Skeletal muscle tissue (tissue), 4 donors: Measurements from ENCODE around the gene TNNC2. TPM values are rescaled to one million over a fixed set of nuclear protein-coding genes. Genes with fewer than 3 reads are reported as not detected.
A peak's percentile ranks its signal among the peaks of the same experiment; 100 is the strongest.

ENCODE experiments used
- H3K27ac ChIP-seq: one replicate; pipeline ENCODE4 v1.7.0; 2013; ENCODE audit warnings: mild to moderate bottlenecking, low read depth, low read length, inconsistent platforms
- H3K27me3 ChIP-seq, 3 donors: one replicate each; pipeline ENCODE4 v1.7.0; 2013; ENCODE audit warnings: low read length in 3 of 3; ENCODE audit not compliant: control insufficient read depth in 3 of 3, insufficient read depth in 3 of 3
- H3K36me3 ChIP-seq, 3 donors: one replicate each; pipeline ENCODE4 v1.7.0; 2013; ENCODE audit warnings: low read length in 3 of 3; ENCODE audit not compliant: control insufficient read depth in 3 of 3, insufficient read depth in 3 of 3
- H3K4me1 ChIP-seq, 3 donors: one replicate each; pipeline ENCODE4 v1.7.0; 2013; ENCODE audit warnings: low read length in 3 of 3, mild to moderate bottlenecking in 3 of 3; ENCODE audit not compliant: control insufficient read depth in 3 of 3, insufficient read depth in 3 of 3
- H3K4me3 ChIP-seq, 3 donors: one replicate each; pipeline ENCODE4 v1.7.0; 2013; ENCODE audit warnings: low read length in 3 of 3
- H3K9ac ChIP-seq, 3 donors: one replicate each; pipeline ENCODE4 v1.7.0; 2013; ENCODE audit warnings: low read length in 3 of 3, mild to moderate bottlenecking in 3 of 3, moderate library complexity in 2 of 3, low read depth in 1 of 3
- H3K9me3 ChIP-seq, 3 donors: one replicate each; pipeline ENCODE4 v1.7.0; 2013; ENCODE audit warnings: low read length in 3 of 3; ENCODE audit not compliant: control insufficient read depth in 3 of 3
- total RNA-seq: library from RNA; depleted of rRNA; stranded (reverse); fragments of >200 nt; gene quantifications from one replicate; pipeline ENCODE4 v1.2.3, GENCODE V29; 2014
- donor health status: Osteomylitis.

Gene TNNC2
- total RNA-seq, 1 donor from 2014 or later = 2,844 TPM

DNA sequence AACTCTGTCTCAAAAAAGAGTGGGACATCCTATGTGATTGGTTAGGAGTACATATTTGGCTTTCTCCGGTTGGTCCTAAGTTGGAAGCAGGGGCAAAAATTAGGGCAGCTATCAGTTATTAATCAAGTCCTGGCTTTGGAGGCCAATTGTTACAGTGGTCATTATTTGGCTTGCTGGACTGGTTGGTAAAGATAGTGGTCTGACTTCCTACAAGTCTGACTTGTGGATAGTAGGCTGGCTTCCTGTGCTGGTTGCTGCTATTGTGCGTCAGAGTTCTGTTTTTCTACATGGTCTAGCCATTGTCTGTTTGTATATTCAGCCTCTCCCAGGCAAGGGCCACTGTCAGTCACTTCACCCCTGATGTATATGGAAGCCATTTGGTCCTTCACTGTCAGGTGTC, 23.1 kb upstream of the TNNC2 start:
- no peaks in the 10 kb centered on the region for H3K9me3 ChIP-seq
- H3K27ac ChIP-seq = no peak overlapping the region
- no peak overlapping the region for H3K4me3 ChIP-seq
- no peaks in the 10 kb centered on the region for H3K27me3 ChIP-seq
- H3K9ac ChIP-seq = no peak overlapping the region
- peaks cover 36 to 52% (median 42%) of the 10 kb centered on the region in 3 donors for H3K36me3 ChIP-seq
- H3K4me1 ChIP-seq = peaks cover 8 to 18% (median 11%) of the 10 kb centered on the region in 3 donors

DNA sequence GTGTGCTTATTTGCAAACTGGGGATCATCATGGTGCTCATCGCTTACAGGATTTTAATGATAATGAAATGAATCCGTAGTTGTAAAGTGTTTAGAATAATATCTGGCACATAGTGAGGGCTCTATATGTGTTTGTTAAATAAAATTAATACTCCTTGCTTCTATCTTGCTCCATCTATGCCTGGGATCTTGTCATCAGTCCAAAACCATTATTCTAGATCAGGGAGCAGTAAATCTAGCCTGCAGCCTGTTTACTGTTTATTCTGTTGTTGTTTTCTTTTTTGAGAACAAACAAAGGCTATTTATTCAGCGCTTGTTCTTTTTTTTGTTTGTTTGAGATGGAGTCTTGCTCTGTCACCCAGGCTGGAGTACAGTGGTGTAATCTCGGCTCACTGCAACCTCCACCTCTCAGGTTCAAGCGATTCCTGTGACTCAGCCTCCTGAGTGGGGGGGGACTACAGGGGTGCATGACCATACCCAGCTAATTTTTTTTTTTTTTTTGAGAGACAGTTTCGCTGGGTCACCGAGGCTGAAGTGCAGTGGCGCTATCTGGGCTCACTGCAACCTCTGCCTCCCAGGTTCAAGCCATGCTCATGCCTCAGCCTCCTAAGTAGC, 22.0 kb upstream of the TNNC2 start:
- Histone ChIP-seq H3K27me3 (no peaks in the 10 kb centered on the region), H3K27ac (no peak overlapping the region), H3K9ac (no peak overlapping the region), H3K9me3 (no peaks in the 10 kb centered on the region), H3K4me1 (peaks cover under 1 to 12% (median 7%) of the 10 kb centered on the region in 3 donors), H3K4me3 (no peak overlapping the region), H3K36me3 (peaks cover 39 to 54% (median 40%) of the 10 kb centered on the region in 3 donors)

DNA sequence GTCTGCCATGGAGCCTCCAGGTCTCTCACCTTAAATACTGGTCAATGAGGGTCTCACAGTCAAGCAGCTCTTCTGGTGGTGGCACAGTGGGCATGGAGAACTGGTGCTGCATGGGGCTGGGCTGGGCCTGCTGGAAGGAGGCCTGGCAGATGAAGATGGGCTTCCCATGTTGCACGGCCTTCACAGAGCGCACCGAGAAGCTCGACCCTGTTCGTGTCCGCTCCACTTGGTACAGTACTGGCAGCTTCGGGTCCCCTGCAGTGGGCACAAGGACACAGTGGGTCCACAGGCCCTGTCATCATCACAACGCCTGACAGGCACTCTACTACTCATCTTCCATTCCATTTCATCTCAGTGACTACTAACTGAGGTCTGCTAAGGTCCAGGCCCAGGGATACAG, 21.3 kb upstream of the TNNC2 start:
- no peak overlapping the region for H3K27ac ChIP-seq
- no peak overlapping the region for H3K9ac ChIP-seq
- peaks cover 7 to 18% (median 11%) of the 10 kb centered on the region in 3 donors for H3K4me1 ChIP-seq
- no peak overlapping the region for H3K4me3 ChIP-seq
- H3K36me3 ChIP-seq = peaks cover 46 to 54% (median 46%) of the 10 kb centered on the region in 3 donors
- H3K9me3 ChIP-seq = no peaks in the 10 kb centered on the region
- H3K27me3 ChIP-seq = no peaks in the 10 kb centered on the region

DNA sequence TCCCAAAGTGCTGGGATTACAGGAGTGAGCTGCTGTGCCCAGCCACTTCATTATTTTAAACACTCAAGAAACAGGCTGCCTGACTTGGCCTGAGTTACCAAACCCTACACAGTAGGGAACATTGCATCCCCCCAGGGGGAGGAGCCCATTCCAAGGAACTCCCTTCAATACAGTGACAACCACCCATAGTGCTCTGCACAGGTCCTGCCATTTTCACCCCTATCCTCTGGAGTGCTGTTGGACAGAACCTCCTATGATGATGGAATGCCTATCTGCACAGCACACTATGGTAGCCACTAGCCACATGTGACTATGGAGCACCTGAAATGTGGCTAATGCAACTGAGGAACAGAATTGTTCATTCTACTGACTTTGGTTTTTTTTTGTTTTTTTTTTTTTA, 18.3 kb upstream of the TNNC2 start:
- Histone ChIP-seq H3K36me3 (peaks cover 54 to 66% (median 56%) of the 10 kb centered on the region in 3 donors), H3K27ac (no peak overlapping the region), H3K4me1 (peaks cover 28 to 47% (median 35%) of the 10 kb centered on the region in 3 donors), H3K9me3 (no peaks in the 10 kb centered on the region), H3K27me3 (no peaks in the 10 kb centered on the region), H3K4me3 (no peak overlapping the region), H3K9ac (no peak overlapping the region)

DNA sequence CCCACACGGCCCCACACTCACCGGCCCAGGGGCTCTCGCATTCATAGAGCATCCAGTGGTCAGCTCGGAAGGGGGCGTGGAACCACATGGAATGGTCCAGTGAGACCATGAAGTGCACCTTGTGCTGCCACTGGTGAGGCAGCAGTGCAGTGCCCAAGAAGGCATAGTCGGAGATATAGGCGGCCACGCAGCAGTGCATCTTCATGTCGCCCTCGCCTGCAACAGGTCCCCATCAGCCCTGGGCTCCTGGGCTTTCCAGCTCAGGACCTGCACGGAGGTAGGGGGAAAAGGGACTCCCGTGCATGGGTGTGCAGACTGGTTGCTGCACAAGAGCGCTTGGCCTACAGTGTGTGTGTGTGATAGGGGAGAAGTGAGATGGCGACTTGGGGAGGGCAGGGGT, 16.4 kb upstream of the TNNC2 start:
- Histone ChIP-seq H3K27ac (peak overlapping the region; percentile 58), H3K36me3 (peaks cover 60 to 62% (median 61%) of the 10 kb centered on the region in 3 donors), H3K9ac (peak overlapping the region in 1 of 3 donors; percentile 50)

DNA sequence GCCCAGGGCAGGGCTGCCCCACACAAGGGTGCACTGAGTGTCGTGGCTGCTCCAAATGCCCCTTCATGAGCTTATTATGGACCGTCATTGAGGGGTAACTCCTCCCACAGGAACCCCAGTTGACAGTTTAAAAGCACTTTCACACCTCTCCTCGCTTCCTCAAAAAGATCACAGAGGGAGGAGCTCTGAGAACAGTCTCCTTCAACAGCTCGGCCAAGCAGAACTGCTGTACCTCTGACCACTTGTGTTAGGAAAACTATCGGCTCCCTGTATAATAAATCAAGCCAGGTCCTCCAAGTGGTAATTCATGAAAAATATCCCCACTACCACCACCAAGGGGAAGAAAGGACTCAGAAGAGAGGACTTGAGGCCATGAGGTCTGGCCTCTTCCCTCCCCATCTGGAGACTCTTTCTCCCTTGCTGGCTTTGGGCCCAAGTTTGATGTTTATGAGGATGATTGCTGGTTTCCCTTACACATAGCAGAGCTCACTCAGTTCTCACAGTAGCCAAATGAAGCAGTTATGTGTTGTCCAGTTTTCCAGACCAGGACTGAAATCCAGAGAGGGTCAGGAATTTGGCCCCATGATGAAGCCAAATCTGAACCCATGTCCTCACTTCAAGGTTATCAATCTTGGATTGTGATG, 15.2 kb upstream of the TNNC2 start:
- Histone ChIP-seq H3K4me3 (no peak overlapping the region), H3K27ac (peak overlapping the region; percentile 58), H3K4me1 (peaks cover 28 to 46% (median 35%) of the 10 kb centered on the region in 3 donors), H3K9ac (peak overlapping the region in 2 of 3 donors; percentile 57), H3K9me3 (no peaks in the 10 kb centered on the region), H3K36me3 (peaks cover 55 to 60% (median 58%) of the 10 kb centered on the region in 3 donors), H3K27me3 (no peaks in the 10 kb centered on the region)

More for the DNA sequence above, 16.4 kb upstream of the TNNC2 start:
- no peaks in the 10 kb centered on the region for H3K27me3 ChIP-seq
- no peak overlapping the region for H3K4me3 ChIP-seq
- H3K4me1 ChIP-seq = peaks cover 28 to 47% (median 35%) of the 10 kb centered on the region in 3 donors
- H3K9me3 ChIP-seq = no peaks in the 10 kb centered on the region

DNA sequence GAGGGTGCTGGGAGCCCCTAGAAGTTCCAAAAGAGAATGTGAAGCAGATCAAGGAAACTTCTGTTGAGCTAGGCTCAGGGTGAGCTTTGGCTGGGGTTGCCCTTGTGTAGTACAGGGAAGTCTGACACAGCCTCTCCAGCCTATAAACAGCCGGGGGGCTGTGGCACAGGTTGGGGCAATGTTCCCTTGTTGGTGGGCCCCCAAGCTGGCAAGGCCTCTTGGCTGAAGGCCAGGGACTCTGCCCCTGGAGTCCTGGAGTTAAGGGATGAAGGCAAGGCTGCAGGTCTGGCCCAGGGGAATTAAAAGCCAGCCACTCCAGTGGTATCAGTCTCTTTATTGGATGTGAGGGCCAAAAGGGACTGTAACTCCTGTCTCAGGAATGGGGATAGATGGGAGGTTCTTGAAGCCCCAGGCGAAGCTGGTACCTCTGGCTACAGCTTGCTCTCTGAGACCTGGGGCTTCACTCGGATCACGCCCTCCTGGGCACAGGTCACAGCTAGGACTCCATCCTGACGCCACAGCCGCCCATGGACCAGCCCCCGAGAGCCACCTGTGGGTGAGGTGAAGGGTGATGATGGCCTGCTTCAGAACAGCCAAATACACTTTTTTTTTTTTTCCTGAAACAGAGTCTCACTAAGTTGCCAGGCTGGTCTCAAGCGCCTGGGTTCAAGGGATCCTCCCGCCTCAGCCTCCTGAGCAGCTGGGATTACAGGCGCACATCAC, 14.5 kb upstream of the TNNC2 start:
- Histone ChIP-seq H3K36me3 (peaks cover 54 to 57% (median 56%) of the 10 kb centered on the region in 3 donors), H3K27ac (peak overlapping the region; percentile 58), H3K27me3 (no peaks in the 10 kb centered on the region), H3K9me3 (no peaks in the 10 kb centered on the region), H3K4me1 (peaks cover 33 to 51% (median 39%) of the 10 kb centered on the region in 3 donors), H3K9ac (peak overlapping the region in 2 of 3 donors; percentile 16 to 57), H3K4me3 (no peak overlapping the region)

DNA sequence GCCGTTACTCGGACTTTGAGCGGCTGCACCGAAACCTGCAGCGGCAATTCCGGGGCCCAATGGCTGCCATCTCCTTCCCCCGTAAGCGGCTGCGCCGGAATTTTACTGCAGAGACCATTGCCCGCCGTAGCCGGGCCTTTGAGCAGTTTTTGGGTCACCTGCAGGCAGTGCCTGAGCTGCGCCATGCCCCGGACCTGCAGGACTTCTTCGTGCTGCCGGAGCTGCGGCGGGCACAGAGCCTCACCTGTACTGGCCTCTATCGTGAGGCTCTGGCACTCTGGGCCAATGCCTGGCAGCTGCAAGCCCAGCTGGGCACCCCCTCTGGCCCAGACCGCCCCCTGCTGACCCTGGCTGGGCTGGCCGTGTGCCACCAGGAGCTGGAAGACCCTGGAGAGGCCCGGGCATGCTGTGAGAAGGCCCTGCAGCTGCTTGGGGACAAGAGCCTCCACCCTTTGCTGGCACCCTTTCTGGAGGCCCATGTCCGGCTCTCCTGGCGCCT, 13.6 kb upstream of the TNNC2 start:
- H3K4me3 ChIP-seq = no peak overlapping the region
- H3K27me3 ChIP-seq = no peaks in the 10 kb centered on the region
- H3K36me3 ChIP-seq = peaks cover 48 to 53% (median 49%) of the 10 kb centered on the region in 3 donors
- peak overlapping the region; percentile 58 for H3K27ac ChIP-seq
- peaks cover 35 to 55% (median 44%) of the 10 kb centered on the region in 3 donors for H3K4me1 ChIP-seq
- H3K9me3 ChIP-seq = no peaks in the 10 kb centered on the region
- H3K9ac ChIP-seq = peak overlapping the region in 1 of 3 donors; percentile 8

DNA sequence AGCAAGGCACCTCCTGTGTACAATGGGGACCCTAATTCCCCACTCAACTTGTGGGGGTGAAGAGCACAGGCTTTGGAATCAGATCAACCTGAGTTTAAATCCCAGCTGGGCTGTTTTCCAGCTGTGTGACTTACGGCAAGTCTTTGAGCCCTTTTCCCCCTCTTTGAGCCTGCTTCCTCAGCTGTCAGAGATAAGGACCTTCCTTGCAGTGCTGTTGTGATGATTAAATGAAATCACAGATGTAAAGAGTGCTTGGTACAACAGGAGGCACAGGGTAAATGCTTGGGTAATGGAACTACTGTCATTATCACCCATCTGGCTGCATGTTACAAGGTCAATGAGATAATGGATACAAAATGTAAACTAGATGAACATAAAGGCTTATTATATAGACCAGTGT, 9.7 kb upstream of the TNNC2 start:
- H3K36me3 ChIP-seq = peaks cover 21 to 35% (median 24%) of the 10 kb centered on the region in 3 donors
- H3K27me3 ChIP-seq = no peaks in the 10 kb centered on the region
- H3K9me3 ChIP-seq = no peaks in the 10 kb centered on the region
- H3K4me1 ChIP-seq = peaks cover 39 to 52% (median 52%) of the 10 kb centered on the region in 3 donors
- H3K4me3 ChIP-seq = peak overlapping the region; percentile 6 to 40 (median 8)
- H3K9ac ChIP-seq = peak overlapping the region; percentile 1 to 65 (median 41)
- H3K27ac ChIP-seq = peak overlapping the region; percentile 3
